ENCODE data around the gene HGFAC. TPM values are rescaled to one million over a fixed set of nuclear protein-coding genes. Genes with fewer than 3 reads are reported as not detected.
A peak's percentile ranks its signal among the peaks of the same experiment; 100 is the strongest.

Gene HGFAC
- total RNA-seq, 1 donor from 2014 or later, result 1.0 TPM

GRCh38 chr4:3445111-3445820, 3.5 kb downstream of the HGFAC start:
- no peak for DNase-seq
- H3K9me3 ChIP-seq, result no peaks in the 10 kb centered on the region
- no peak overlapping the region for H3K4me3 ChIP-seq
- no peak overlapping the region for H3K27ac ChIP-seq
- TF ChIP-seq CTCF (IDR thresholded peaks at IDR 0.05), result no peak
- H3K36me3 ChIP-seq, result no peaks in the 10 kb centered on the region
- peak in 1 of 2 donors; percentile 40 for ATAC-seq
- no peaks in the 10 kb centered on the region for H3K27me3 ChIP-seq (ENCODE audit: low read depth)
- intact Hi-C loops (cut with DNase I), result no loop called here
- H3K4me1 ChIP-seq, result peaks cover 4% of the 10 kb centered on the region

GRCh38 chr4:3445829-3446545, 4.2 kb downstream of the HGFAC start:
- H3K36me3 ChIP-seq, result no peaks in the 10 kb centered on the region
- no peaks in the 10 kb centered on the region for H3K27me3 ChIP-seq (ENCODE audit: low read depth)
- DNase-seq (no peak), ATAC-seq (no peak)
- no peak for TF ChIP-seq CTCF (IDR thresholded peaks at IDR 0.05)
- no peak overlapping the region for H3K27ac ChIP-seq
- no peak overlapping the region for H3K4me3 ChIP-seq
- H3K4me1 ChIP-seq, result peaks cover 4% of the 10 kb centered on the region
- no peaks in the 10 kb centered on the region for H3K9me3 ChIP-seq
- intact Hi-C loops (cut with DNase I), result no loop called here

GRCh38 chr4:3446631-3447320, 5.0 kb downstream of the HGFAC start:
- no peak for ATAC-seq

GRCh38 chr4:3447431-3448395, 5.9 kb downstream of the HGFAC start:
- no peak overlapping the region for H3K27ac ChIP-seq
- H3K27me3 ChIP-seq (ENCODE audit: low read depth), result no peaks in the 10 kb centered on the region
- no peak for TF ChIP-seq CTCF (IDR thresholded peaks at IDR 0.05)
- H3K4me1 ChIP-seq, result peaks cover 4% of the 10 kb centered on the region
- DNase-seq (no peak), ATAC-seq (no peak)
- no peaks in the 10 kb centered on the region for H3K9me3 ChIP-seq
- intact Hi-C loops (cut with DNase I), result no loop called here
- H3K4me3 ChIP-seq, result no peak overlapping the region
- H3K36me3 ChIP-seq, result no peaks in the 10 kb centered on the region

More at GRCh38 chr4:3446631-3447320, 5.0 kb downstream of the HGFAC start:
- no peaks in the 10 kb centered on the region for H3K9me3 ChIP-seq
- no peak for TF ChIP-seq CTCF (IDR thresholded peaks at IDR 0.05)
- peaks cover 4% of the 10 kb centered on the region for H3K4me1 ChIP-seq
- no peak overlapping the region for H3K27ac ChIP-seq
- no peaks in the 10 kb centered on the region for H3K36me3 ChIP-seq
- intact Hi-C loops (cut with DNase I), result no loop called here
- H3K4me3 ChIP-seq, result no peak overlapping the region
- H3K27me3 ChIP-seq (ENCODE audit: low read depth), result no peaks in the 10 kb centered on the region
- no peak for DNase-seq
